ENCODE results near the gene TIAL1. TPM values are rescaled to one million over a fixed set of nuclear protein-coding genes. Genes with fewer than 3 reads are reported as not detected.
"Not testable (repeated sequence)": the region's sequence is repeated elsewhere in the genome, so short reads cannot be mapped to it uniquely, and the experiment has no call there.

Gene TIAL1
- total and polyA plus RNA-seq, 2 of the 4 experiments (the other 2 are of a cell fraction): 28.0 to 83.5 TPM

GRCh38 chr10:119559511-119559910, 37.3 kb downstream of the TIAL1 start:
- H3K79me1 ChIP-seq (ENCODE audit: low read depth in 1 of 2, low read length in 2 of 2); H3K23ac ChIP-seq (ENCODE audit: low read depth, low read length); H4K91ac ChIP-seq (ENCODE audit: insufficient read depth, low read depth, low read length); H4K8ac ChIP-seq (ENCODE audit: low read depth in 2 of 2, low read length in 2 of 2); H2BK5ac ChIP-seq (ENCODE audit: low read depth, low read length, poor library complexity, severe bottlenecking); H3K14ac ChIP-seq (replicated peaks; ENCODE audit: low read depth, low read length); H4K5ac ChIP-seq (ENCODE audit: low read depth, low read length); DNase-seq; H3K9me1 ChIP-seq (ENCODE audit: insufficient read depth, low read length); H2AK5ac ChIP-seq (ENCODE audit: low read depth, low read length); H3K27me3 ChIP-seq (ENCODE audit: control insufficient read depth, insufficient read depth, low read length); H3K4ac ChIP-seq (ENCODE audit: low read depth, low read length); ATAC-seq (ENCODE audit: low read depth); H3K27ac ChIP-seq (ENCODE audit: insufficient read depth, low read length); CTCF ChIA-PET; H2BK120ac ChIP-seq (ENCODE audit: low read depth, low read length); H3K4me2 ChIP-seq (ENCODE audit: low read depth, low read length); H2AK9ac ChIP-seq (replicated peaks; ENCODE audit: low read depth, low read length, poor library complexity); H3K4me3 ChIP-seq (ENCODE audit: insufficient read depth, low read depth, low read length); H3K36me3 ChIP-seq (ENCODE audit: control insufficient read depth, insufficient read depth, low read length); H2BK20ac ChIP-seq (ENCODE audit: low read depth, low read length); H3K9ac ChIP-seq (ENCODE audit: low read depth, low read length); H2BK15ac ChIP-seq (ENCODE audit: low read depth, low read length); H3K4me1 ChIP-seq (ENCODE audit: control insufficient read depth, insufficient read depth, low read length); H4K20me1 ChIP-seq (ENCODE audit: insufficient read depth, low read length); H3K18ac ChIP-seq (ENCODE audit: low read depth, low read length); intact Hi-C loops (cut with micrococcal nuclease); BruUV-seq (replicated peaks); in situ Hi-C loops (cut with MboI; ENCODE audit: low sequenced_read_pairs); H3K9me3 ChIP-seq (ENCODE audit: control insufficient read depth, insufficient read depth, low read length); dilution Hi-C loops (cut with HindIII; ENCODE audit: low sequenced_read_pairs, unreplicated experiment); H2AFZ ChIP-seq (replicated peaks; ENCODE audit: low read length, poor library complexity); H3K56ac ChIP-seq (ENCODE audit: extremely low read depth, insufficient read depth, low read length): not testable (repeated sequence)
- POLR2A ChIA-PET (ENCODE audit: unreplicated experiment): interaction anchor here (0.6 kb wide), 1 partner anchor 550 kb away, joined by 4 read pairs; no protein-coding TSS in a partner anchor
- WGBS, 2 experiments (ENCODE audit: extremely low coverage in 2 of 2, insufficient read length in 1 of 2): no CpG with 5 or more reads among the region's 33 CpGs

- H3K4me1 ChIP-seq (ENCODE audit: control insufficient read depth, insufficient read depth, low read length); H3K23ac ChIP-seq (ENCODE audit: low read depth, low read length); H3K56ac ChIP-seq (ENCODE audit: extremely low read depth, insufficient read depth, low read length); H2BK15ac ChIP-seq (ENCODE audit: low read depth, low read length); H2BK20ac ChIP-seq (ENCODE audit: low read depth, low read length); CTCF ChIA-PET; H4K8ac ChIP-seq (ENCODE audit: low read depth in 2 of 2, low read length in 2 of 2); H3K79me1 ChIP-seq (ENCODE audit: low read depth in 1 of 2, low read length in 2 of 2); H3K18ac ChIP-seq (ENCODE audit: low read depth, low read length); dilution Hi-C loops (cut with HindIII; ENCODE audit: low sequenced_read_pairs, unreplicated experiment); H4K20me1 ChIP-seq (ENCODE audit: insufficient read depth, low read length); H3K27me3 ChIP-seq (ENCODE audit: control insufficient read depth, insufficient read depth, low read length); H2AK9ac ChIP-seq (replicated peaks; ENCODE audit: low read depth, low read length, poor library complexity); H3K9me1 ChIP-seq (ENCODE audit: insufficient read depth, low read length); H3K27ac ChIP-seq (ENCODE audit: insufficient read depth, low read length); BruUV-seq (replicated peaks); H4K91ac ChIP-seq (ENCODE audit: insufficient read depth, low read depth, low read length); POLR2A ChIA-PET (ENCODE audit: unreplicated experiment); in situ Hi-C loops (cut with MboI; ENCODE audit: low sequenced_read_pairs); H2AK5ac ChIP-seq (ENCODE audit: low read depth, low read length); H2BK5ac ChIP-seq (ENCODE audit: low read depth, low read length, poor library complexity, severe bottlenecking); H3K4ac ChIP-seq (ENCODE audit: low read depth, low read length); ATAC-seq (ENCODE audit: low read depth); H3K36me3 ChIP-seq (ENCODE audit: control insufficient read depth, insufficient read depth, low read length); H2BK120ac ChIP-seq (ENCODE audit: low read depth, low read length); H3K4me3 ChIP-seq (ENCODE audit: insufficient read depth, low read depth, low read length); H3K4me2 ChIP-seq (ENCODE audit: low read depth, low read length); H3K9me3 ChIP-seq (ENCODE audit: control insufficient read depth, insufficient read depth, low read length); H4K5ac ChIP-seq (ENCODE audit: low read depth, low read length); H3K14ac ChIP-seq (replicated peaks; ENCODE audit: low read depth, low read length); H2AFZ ChIP-seq (replicated peaks; ENCODE audit: low read length, poor library complexity); DNase-seq; H3K9ac ChIP-seq (ENCODE audit: low read depth, low read length); intact Hi-C loops (cut with micrococcal nuclease): not testable (repeated sequence)
- no CpG with 5 or more reads among the region's 2 CpGs for WGBS, 2 experiments (ENCODE audit: extremely low coverage in 2 of 2, insufficient read length in 1 of 2)
Measured at GRCh38 chr10:119556081-119556480, 40.7 kb downstream of the TIAL1 start.

All from IMR-90 (cell line).